Liver (tissue), 9 donors: ENCODE measurements around the gene CD200R1. TPM values are rescaled to one million over a fixed set of nuclear protein-coding genes. Genes with fewer than 3 reads are reported as not detected.

Source experiments
- DNase-seq: peaks from one replicate; pipeline ENCODE4 v3.0.0-alpha.2; 2017; ENCODE audit warnings: low spot score
- H3K27ac ChIP-seq, 2 donors: one replicate each; pipeline ENCODE4 v1.7.0; 2013; ENCODE audit warnings: inconsistent platforms in 2 of 2, low read length in 2 of 2, control low read depth in 1 of 2, low read depth in 1 of 2, mild to moderate bottlenecking in 1 of 2
- H3K27me3 ChIP-seq, 4 donors: one replicate each; pipeline versions ENCODE4 v1.6.1 to v1.7.0; 2013; ENCODE audit warnings: low read length in 3 of 4, inconsistent platforms in 1 of 4, mild to moderate bottlenecking in 1 of 4, moderate library complexity in 1 of 4; ENCODE audit not compliant: control insufficient read depth in 4 of 4, insufficient read depth in 4 of 4
- H3K36me3 ChIP-seq, 4 donors: one replicate each; pipeline versions ENCODE4 v1.6.1 to v1.7.0; 2013; ENCODE audit warnings: low read length in 3 of 4, mild to moderate bottlenecking in 3 of 4, low read depth in 1 of 4, moderate library complexity in 1 of 4; ENCODE audit not compliant: control insufficient read depth in 4 of 4, insufficient read depth in 3 of 4
- H3K4me1 ChIP-seq, 4 donors: one replicate each; pipeline versions ENCODE4 v1.6.1 to v1.7.0; 2013; ENCODE audit warnings: low read length in 3 of 4, mild to moderate bottlenecking in 3 of 4, moderate library complexity in 1 of 4; ENCODE audit not compliant: control insufficient read depth in 4 of 4, insufficient read depth in 4 of 4
- H3K4me3 ChIP-seq, 3 donors: one replicate each; pipeline versions ENCODE4 v1.6.1 to v1.7.0; 2013; ENCODE audit warnings: low read length in 3 of 3, control low read depth in 1 of 3, low read depth in 1 of 3, mild to moderate bottlenecking in 1 of 3
- H3K9ac ChIP-seq, 2 donors: one replicate each; pipeline ENCODE4 v1.7.0; 2013; ENCODE audit warnings: low read length in 2 of 2, mild to moderate bottlenecking in 2 of 2, moderate library complexity in 2 of 2, control low read depth in 1 of 2, low read depth in 1 of 2
- H3K9me3 ChIP-seq, 4 donors: one replicate each; pipeline versions ENCODE4 v1.6.1 to v1.7.0; 2013; ENCODE audit warnings: low read length in 3 of 4; ENCODE audit not compliant: control insufficient read depth in 4 of 4
- ATF3 ChIP-seq: IDR thresholded peaks from 2 replicates; pipeline ENCODE4 v1.6.1; 2016; ENCODE audit warnings: antibody characterized with exemption
- CTCF ChIP-seq: fragments of 150-350 bp; IDR thresholded peaks from 2 replicates; pipeline ENCODE4 v1.5.1; 2017; ENCODE audit warnings: improper control_type of control experiment, low read depth, low read length; ENCODE audit not compliant: missing input control
- FOXA1 ChIP-seq: IDR thresholded peaks from 2 replicates; pipeline ENCODE4 v1.6.1; 2016; ENCODE audit warnings: antibody characterized with exemption
- FOXA2 ChIP-seq: IDR thresholded peaks from 2 replicates; pipeline ENCODE4 v1.6.1; 2016; ENCODE audit warnings: antibody characterized with exemption
- GABPA ChIP-seq, 2 donors: IDR thresholded peaks in 1 of 2; conservative IDR thresholded peaks in 1 of 2; 2 replicates each; pipeline ENCODE4 v1.6.1; 2016; ENCODE audit warnings: antibody characterized with exemption in 2 of 2, mild to moderate bottlenecking in 1 of 2, moderate library complexity in 1 of 2
- HNF4A ChIP-seq, 2 donors: conservative IDR thresholded peaks; 2 replicates each; pipeline ENCODE4 v1.6.1; 2016; ENCODE audit warnings: antibody characterized with exemption in 2 of 2, mild to moderate bottlenecking in 2 of 2
- HNF4G ChIP-seq: IDR thresholded peaks from 2 replicates; pipeline ENCODE4 v1.6.1; 2016; ENCODE audit warnings: antibody characterized with exemption
- JUND ChIP-seq, 2 donors: IDR thresholded peaks; 2 replicates each; pipeline ENCODE4 v1.6.1; 2016; ENCODE audit warnings: antibody characterized with exemption in 2 of 2
- RXRA ChIP-seq, 2 donors: IDR thresholded peaks; 2 replicates each; pipeline ENCODE4 v1.6.1; 2017 to 2018; ENCODE audit warnings: antibody characterized with exemption in 2 of 2, mild to moderate bottlenecking in 1 of 2
- SP1 ChIP-seq: IDR thresholded peaks from 2 replicates; pipeline ENCODE4 v1.6.1; 2018; ENCODE audit warnings: antibody characterized with exemption, mild to moderate bottlenecking
- WGBS: extraction: QIAGEN DNeasy Blood & Tissue Kit; methylation state at CpG from one replicate; pipeline ENCODE4 v1.1.7; 2013; 5-methylcytosine and 5-hydroxymethylcytosine counted together
- polyA plus RNA-seq, 2 donors: library from polyadenylated mRNA; stranded (reverse) in 1 of 2; unstranded in 1 of 2; fragments of 200-250 nt in 1 of 2; fragments of >200 nt in 1 of 2; fragmentation: Nextera tagmentation in 1 of 2; extraction: Ambion mirVana in 1 of 2; gene quantifications; one replicate each; pipeline versions ENCODE4 v1.2.1 to v1.2.3, GENCODE V29; 2013 to 2015
- total RNA-seq, 2 donors: library from RNA; depleted of rRNA; stranded (reverse); fragments of >200 nt; gene quantifications; one replicate each; pipeline ENCODE4 v1.2.3, GENCODE V29; 2014
- TF ChIP-seq, protein P1 (sequence below): IDR thresholded peaks from 2 replicates; pipeline ENCODE4 v1.6.1; 2016; ENCODE audit warnings: antibody characterized with exemption
- TF ChIP-seq, protein P2 (sequence below): IDR thresholded peaks from 2 replicates; pipeline ENCODE4 v1.6.1; 2016; ENCODE audit warnings: antibody characterized with exemption
- TF ChIP-seq, protein P3 (sequence below): IDR thresholded peaks from 2 replicates; pipeline ENCODE4 v1.6.1; 2016; ENCODE audit warnings: antibody characterized with exemption, mild to moderate bottlenecking
- donor health status: healthy.
- donor health status: healthy.
- donor health status: healthy.
- donor health status: healthy.
- donor health status: healthy.

Gene CD200R1
- total and polyA plus RNA-seq, 4 donors: 0.40 to 5.4 (median 1.00) TPM

DNA sequence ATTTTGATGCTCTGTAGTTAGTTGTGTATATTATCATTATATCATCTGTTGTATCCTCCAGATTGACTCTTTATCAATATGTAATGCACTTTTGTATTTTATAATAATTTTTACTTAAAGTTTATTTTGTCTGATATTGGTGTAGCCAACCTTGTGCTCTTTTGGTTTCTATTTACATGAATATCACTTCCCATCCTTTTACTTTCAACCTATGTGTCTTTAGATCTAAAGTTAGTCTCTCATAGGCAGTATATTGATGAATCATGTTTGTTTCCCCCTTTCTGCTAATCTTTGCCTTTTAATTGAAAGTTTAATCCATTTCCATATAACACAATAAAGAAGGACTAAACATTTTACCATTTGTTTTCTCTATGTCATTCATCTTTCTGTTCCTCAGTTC, 100.2 kb downstream of the CD200R1 start:
- TF ChIP-seq GABPA (IDR thresholded peaks at IDR 0.05 in 1 of 2, conservative IDR thresholded peaks at IDR 0.05 in 1 of 2): no peak
- no peak for TF ChIP-seq CTCF
- no peak for TF ChIP-seq FOXA2
- TF ChIP-seq, protein P1, sequence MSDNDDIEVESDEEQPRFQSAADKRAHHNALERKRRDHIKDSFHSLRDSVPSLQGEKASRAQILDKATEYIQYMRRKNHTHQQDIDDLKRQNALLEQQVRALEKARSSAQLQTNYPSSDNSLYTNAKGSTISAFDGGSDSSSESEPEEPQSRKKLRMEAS: no peak
- TF ChIP-seq, protein P2, sequence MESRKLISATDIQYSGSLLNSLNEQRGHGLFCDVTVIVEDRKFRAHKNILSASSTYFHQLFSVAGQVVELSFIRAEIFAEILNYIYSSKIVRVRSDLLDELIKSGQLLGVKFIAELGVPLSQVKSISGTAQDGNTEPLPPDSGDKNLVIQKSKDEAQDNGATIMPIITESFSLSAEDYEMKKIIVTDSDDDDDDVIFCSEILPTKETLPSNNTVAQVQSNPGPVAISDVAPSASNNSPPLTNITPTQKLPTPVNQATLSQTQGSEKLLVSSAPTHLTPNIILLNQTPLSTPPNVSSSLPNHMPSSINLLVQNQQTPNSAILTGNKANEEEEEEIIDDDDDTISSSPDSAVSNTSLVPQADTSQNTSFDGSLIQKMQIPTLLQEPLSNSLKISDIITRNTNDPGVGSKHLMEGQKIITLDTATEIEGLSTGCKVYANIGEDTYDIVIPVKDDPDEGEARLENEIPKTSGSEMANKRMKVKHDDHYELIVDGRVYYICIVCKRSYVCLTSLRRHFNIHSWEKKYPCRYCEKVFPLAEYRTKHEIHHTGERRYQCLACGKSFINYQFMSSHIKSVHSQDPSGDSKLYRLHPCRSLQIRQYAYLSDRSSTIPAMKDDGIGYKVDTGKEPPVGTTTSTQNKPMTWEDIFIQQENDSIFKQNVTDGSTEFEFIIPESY: no peak
- TF ChIP-seq, protein P3, sequence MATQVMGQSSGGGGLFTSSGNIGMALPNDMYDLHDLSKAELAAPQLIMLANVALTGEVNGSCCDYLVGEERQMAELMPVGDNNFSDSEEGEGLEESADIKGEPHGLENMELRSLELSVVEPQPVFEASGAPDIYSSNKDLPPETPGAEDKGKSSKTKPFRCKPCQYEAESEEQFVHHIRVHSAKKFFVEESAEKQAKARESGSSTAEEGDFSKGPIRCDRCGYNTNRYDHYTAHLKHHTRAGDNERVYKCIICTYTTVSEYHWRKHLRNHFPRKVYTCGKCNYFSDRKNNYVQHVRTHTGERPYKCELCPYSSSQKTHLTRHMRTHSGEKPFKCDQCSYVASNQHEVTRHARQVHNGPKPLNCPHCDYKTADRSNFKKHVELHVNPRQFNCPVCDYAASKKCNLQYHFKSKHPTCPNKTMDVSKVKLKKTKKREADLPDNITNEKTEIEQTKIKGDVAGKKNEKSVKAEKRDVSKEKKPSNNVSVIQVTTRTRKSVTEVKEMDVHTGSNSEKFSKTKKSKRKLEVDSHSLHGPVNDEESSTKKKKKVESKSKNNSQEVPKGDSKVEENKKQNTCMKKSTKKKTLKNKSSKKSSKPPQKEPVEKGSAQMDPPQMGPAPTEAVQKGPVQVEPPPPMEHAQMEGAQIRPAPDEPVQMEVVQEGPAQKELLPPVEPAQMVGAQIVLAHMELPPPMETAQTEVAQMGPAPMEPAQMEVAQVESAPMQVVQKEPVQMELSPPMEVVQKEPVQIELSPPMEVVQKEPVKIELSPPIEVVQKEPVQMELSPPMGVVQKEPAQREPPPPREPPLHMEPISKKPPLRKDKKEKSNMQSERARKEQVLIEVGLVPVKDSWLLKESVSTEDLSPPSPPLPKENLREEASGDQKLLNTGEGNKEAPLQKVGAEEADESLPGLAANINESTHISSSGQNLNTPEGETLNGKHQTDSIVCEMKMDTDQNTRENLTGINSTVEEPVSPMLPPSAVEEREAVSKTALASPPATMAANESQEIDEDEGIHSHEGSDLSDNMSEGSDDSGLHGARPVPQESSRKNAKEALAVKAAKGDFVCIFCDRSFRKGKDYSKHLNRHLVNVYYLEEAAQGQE: no peak

GRCh38 chr3:112873632-112874031, 101.3 kb downstream of the CD200R1 start:
- Histone ChIP-seq H3K9ac (no peak overlapping the region), H3K27me3 (no peaks in the 10 kb centered on the region), H3K9me3 (peaks cover 0 to 3% (median 0%) of the 10 kb centered on the region in 4 donors), H3K27ac (no peak overlapping the region), H3K36me3 (no peaks in the 10 kb centered on the region), H3K4me1 (no peaks in the 10 kb centered on the region), H3K4me3 (no peak overlapping the region)
- TF ChIP-seq HNF4A (conservative IDR thresholded peaks at IDR 0.05): no peak
- TF ChIP-seq, protein P1: no peak
- TF ChIP-seq FOXA2: no peak
- no peak for TF ChIP-seq CTCF
- no peak for TF ChIP-seq RXRA (IDR thresholded peaks at IDR 0.05)
- TF ChIP-seq GABPA (IDR thresholded peaks at IDR 0.05 in 1 of 2, conservative IDR thresholded peaks at IDR 0.05 in 1 of 2): no peak
- TF ChIP-seq HNF4G: no peak
- TF ChIP-seq FOXA1: no peak
- TF ChIP-seq ATF3: no peak
- TF ChIP-seq SP1: no peak
- TF ChIP-seq, protein P2: no peak
- TF ChIP-seq, protein P3: no peak
- no peak for TF ChIP-seq JUND (IDR thresholded peaks at IDR 0.05)
- 63% methylated on average over 2 of the region's 2 CpGs for WGBS
- no peak for DNase-seq

More for the DNA sequence above, 100.2 kb downstream of the CD200R1 start:
- no peak for DNase-seq
- H3K9ac ChIP-seq: no peak overlapping the region
- no peak overlapping the region for H3K27ac ChIP-seq
- no peaks in the 10 kb centered on the region for H3K36me3 ChIP-seq
- no peaks in the 10 kb centered on the region for H3K4me1 ChIP-seq
- H3K27me3 ChIP-seq: no peaks in the 10 kb centered on the region
- no peak overlapping the region for H3K4me3 ChIP-seq
- H3K9me3 ChIP-seq: peaks cover 0 to 1% (median 0%) of the 10 kb centered on the region in 4 donors
